D721Med (cell line): Measurements from ENCODE around the gene AVPI1.
A peak's percentile ranks its signal among the peaks of the same experiment; 100 is the strongest.
"Not testable (repeated sequence)": the region's sequence is repeated elsewhere in the genome, so short reads cannot be mapped to it uniquely, and the experiment has no call there.

Experiments used
- DNase-seq: peaks from one replicate; pipeline ENCODE4 v3.0.0; 2011; ENCODE audit warnings: low spot score; ENCODE audit not compliant: insufficient read length
- FAIRE-seq: peaks from 2 replicates; lab custom pipeline; 2011; peaks lifted over from hg19 to GRCh38; lab: Jason Lieb, UNC
- CTCF ChIP-seq: IDR thresholded peaks from 2 replicates; pipeline ENCODE4 v1.5.1; 2012; ENCODE audit warnings: mild to moderate bottlenecking, control low read depth; ENCODE audit not compliant: insufficient read depth; ENCODE audit errors: missing control alignments

The AVPI1 gene

GRCh38 chr10:97644936-97645335, 42.1 kb downstream of the AVPI1 start:
- FAIRE-seq: no peak
- TF ChIP-seq CTCF: no peak
- DNase-seq: no peak

DNA sequence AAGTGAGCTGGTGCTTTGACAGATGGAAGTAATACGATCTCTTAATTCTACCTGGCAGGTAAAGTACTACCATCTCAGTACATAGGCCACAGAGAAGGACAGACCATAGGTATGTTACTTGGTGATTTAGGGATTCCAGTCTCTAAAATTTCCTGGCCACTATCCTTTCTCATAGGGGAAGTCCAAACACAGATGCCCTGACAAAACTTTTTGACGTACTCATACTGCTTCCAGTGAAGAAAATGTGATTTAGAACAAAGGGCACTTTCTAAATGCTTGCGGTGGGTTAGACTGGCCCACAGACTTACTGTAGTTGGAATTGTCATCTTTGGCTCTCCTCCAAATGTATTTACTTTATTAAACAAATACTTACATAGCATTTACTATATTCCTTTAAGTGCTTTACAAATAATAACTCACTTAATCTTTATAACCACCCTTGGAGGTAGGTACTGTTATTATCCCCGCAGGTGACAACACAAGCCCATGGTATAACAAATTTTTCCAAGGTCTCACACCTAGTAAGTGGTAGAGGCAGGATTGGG, 43.5 kb downstream of the AVPI1 start:
- FAIRE-seq (no peak), DNase-seq (no peak)
- no peak for TF ChIP-seq CTCF

- FAIRE-seq, DNase-seq: not testable (repeated sequence)
Observed at GRCh38 chr10:97642471-97643159, 44.4 kb downstream of the AVPI1 start.

DNA sequence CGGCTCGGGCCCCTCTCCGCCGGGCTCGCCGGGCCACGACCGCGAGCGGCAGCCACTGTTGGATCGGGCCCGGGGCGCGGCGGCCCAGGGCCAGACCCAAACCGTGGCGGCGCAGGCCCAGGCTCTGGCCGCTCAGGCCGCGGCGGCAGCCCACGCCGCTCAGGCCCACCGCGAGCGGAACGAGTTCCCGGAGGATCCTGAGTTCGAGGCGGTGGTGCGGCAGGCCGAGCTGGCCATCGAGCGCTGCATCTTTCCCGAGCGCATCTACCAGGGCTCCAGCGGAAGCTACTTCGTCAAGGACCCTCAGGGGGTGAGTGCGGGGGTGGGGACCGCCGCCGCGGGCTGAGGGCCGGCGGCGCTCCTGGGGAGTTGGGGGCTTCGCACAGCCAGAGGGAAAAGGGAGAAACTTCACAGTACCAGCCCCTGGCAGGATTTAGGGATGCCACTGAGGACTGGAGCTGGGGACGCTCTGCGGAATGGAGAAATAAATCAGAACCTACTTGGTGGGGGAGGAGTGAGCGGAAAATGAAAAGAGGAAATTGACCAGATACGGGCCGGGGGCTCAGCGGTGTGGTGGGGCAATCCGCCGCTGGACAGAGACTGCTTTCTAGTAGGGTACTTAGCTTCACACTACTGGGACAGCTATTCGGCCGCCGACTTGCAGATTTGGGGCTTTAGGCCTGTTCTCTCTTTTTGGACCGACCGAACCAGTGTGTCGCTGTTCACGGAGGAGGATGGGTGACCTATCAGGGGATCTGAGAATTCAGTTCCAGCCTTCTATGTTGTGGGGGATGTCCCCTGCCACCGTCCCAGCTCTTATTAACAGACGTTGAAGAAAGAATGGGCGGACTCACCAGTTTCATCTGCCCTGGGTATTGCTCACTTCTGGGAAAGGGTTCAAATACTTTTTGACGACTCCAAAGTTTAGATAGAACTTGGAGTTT, 45.9 kb downstream of the AVPI1 start:
- TF ChIP-seq CTCF: no peak
- FAIRE-seq: no peak
- no peak for DNase-seq

GRCh38 chr10:97640174-97640867, 46.7 kb downstream of the AVPI1 start, which contains the start of gene PI4K2A:
Gene PI4K2A (plus strand): TSS chr10:97640671. CDS start chr10:97640743, 72 bp downstream.
- FAIRE-seq (no peak), DNase-seq (peak; percentile 93)

DNA sequence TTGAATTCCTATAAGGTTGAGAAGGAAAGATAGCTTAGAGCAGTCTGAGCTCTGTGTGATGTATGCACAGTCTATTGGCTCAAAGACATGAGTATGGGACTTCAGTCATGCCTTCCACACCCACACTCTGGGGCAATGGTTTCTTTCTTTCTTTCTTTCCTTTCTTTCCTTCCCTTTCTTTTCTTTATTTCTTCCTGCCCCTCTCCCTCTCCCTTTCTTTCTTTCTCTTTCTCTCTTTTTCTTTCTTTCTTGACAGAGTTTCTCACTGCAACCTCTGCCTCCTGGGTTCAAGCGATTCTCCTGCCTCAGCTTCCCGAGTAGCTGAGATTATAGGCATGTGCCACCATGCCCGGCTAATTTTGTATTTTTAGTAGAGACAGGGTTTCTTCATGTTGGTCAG, 48.0 kb downstream of the AVPI1 start:
- not testable (repeated sequence) for DNase-seq, FAIRE-seq

More at GRCh38 chr10:97640174-97640867, 46.7 kb downstream of the AVPI1 start, which contains the start of gene PI4K2A:
- TF ChIP-seq CTCF: no peak

- FAIRE-seq (no peak), DNase-seq (no peak)
- no peak for TF ChIP-seq CTCF
Observed at GRCh38 chr10:97635577-97635976, 51.5 kb downstream of the AVPI1 start.
